ENCODE results near the gene CACTIN.
"Not testable (repeated sequence)": the region's sequence is repeated elsewhere in the genome, so short reads cannot be mapped to it uniquely, and the experiment has no call there.

Gene CACTIN

DNA sequence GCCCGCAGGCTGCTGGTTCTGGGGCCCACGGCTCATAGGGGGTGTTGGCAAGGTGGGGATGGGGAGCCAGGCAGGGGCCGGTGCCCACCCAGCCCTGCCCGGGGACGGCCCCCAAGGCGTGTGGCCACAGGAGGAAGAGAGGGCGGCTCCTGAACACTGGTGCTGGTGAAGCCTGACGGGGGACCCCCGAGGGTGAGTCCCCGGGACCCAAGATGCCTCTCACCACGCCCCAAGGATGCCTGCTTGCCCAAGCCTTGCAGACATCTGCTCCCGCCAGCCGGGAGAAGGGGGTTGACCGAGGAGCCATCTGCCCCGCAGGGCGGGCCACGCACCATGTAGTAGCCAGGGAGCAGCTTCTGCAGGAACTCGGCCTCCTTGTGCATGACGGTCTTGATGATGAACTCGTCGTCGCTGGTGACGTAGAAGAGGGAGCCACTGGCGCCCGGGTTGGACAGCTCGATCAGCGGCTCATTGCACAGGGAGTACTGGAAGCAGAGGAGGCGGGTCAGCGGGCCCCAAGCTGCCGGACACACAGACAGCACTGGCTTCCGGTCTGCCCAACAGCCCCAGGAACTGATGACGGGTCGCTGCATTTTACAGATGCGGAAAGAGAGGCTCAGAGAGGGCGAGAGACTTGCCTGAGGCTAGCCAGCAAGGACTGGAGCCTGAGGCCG lies 29.6 kb upstream of the CACTIN start:
- Mint-ChIP-seq H3K36me3 (peaks cover 8% of the 10 kb centered on the region), H3K9me3 (no peaks in the 10 kb centered on the region), H3K27me3 (no peaks in the 10 kb centered on the region), H3K27ac (no peak overlapping the region), H3K4me1 (no peaks in the 10 kb centered on the region), H3K4me3 (no peak overlapping the region)

DNA sequence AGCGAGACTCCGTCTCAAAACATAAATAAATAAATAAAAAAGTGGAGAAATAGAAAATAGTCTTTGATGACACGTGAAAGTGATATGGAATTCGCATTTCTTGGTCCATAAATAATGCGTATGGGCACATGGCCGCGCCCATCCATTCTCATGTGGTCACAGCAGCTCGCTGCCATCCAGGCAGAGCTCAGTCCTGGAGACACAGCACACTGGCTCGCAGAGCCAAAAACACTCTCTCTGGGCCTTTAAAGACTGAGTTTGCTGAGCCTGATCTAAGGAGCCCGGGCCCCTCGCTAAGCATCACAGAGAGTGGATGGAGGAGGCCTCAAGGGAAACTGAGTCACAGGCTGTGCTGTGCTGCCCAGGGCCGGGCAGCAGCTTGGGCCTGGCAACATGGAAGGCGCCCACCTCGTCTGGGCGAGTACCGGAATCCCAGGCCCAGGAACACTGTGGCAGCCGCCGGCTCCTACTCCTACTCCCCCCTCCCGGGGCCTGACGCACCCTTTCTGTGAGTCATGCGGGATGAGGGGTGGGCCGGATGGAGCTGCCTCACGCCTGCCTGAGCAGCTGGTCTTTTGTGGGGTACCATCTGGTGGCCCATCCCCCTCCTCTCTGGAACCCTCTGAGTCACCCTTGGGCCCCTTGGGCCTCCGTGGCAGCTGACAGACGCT lies 28.9 kb upstream of the CACTIN start:
- Mint-ChIP-seq H3K4me3 (no peak overlapping the region), H3K27ac (no peak overlapping the region), H3K36me3 (peaks cover 8% of the 10 kb centered on the region), H3K4me1 (no peaks in the 10 kb centered on the region), H3K9me3 (no peaks in the 10 kb centered on the region), H3K27me3 (no peaks in the 10 kb centered on the region)

DNA sequence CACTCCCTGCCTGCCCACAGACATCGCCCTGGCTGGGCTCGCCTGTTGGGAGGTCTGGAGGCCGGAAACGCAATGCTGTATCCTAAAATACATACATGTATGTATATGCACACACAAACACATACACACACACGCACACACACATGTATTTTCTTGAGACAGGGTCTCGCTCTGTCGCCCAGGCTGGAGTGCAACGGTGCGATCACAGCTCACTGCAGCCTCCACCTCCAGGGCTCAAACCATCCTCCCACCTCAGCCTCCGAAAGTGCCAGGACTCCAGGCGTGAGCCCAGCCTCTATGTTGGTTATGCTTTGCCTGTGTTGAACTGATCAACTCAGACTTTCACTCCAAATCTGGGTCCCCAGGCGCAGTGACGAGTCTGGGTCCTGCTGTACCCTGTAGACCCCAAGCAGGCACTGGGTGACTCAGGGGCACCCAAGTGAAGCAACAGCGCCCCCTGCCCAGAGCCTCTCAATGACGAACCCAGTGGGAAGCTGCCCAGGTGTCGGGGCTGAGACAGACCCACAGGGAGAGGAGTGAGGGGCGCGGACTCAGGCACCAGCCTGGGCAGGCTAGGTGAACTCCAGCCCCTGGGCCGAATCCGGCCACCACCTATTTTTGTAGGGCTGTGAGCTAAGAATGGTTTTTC lies 27.4 kb upstream of the CACTIN start:
- no peaks in the 10 kb centered on the region for H3K4me1 Mint-ChIP-seq
- H3K27me3 Mint-ChIP-seq, result no peaks in the 10 kb centered on the region
- no peak overlapping the region for H3K27ac Mint-ChIP-seq
- peaks cover 8% of the 10 kb centered on the region for H3K36me3 Mint-ChIP-seq
- H3K4me3 Mint-ChIP-seq, result no peak overlapping the region
- no peaks in the 10 kb centered on the region for H3K9me3 Mint-ChIP-seq

DNA sequence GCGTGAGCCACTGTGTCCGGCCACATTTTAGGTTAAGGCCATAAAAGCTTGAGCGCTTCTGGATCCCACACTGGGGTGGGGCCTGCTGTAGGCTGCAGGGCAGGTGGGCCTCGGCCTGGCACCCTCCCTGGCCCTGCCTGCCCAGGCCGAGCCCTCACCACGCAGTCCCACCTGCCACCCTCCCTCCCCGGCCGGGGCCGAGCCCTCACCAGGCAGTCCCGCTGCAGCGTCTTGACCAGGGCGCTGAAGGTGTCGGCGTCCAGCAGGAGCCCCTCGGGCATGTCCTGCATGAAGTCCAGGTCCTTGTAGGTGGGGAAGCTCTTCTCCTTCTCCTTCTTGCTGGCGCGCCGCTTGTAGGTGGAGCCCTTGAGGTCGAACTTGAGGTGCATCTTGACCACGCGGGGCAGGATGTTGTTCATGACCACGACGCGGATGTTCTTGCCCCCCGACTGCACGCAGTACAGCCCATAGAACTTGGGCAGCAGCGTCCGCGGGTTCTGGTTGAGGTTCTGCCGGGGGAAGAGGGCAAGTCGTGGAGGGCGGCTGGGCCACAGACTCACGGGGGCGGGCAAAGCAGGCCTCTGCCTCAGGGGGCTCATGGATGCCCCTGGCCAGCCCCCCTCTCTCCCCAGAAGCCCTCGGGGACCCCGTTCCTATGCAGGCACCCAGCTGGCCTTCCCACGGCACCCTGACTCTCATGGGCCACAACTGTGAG lies 26.6 kb upstream of the CACTIN start:
- Mint-ChIP-seq H3K36me3 (peaks cover 8% of the 10 kb centered on the region), H3K27ac (no peak overlapping the region)

DNA sequence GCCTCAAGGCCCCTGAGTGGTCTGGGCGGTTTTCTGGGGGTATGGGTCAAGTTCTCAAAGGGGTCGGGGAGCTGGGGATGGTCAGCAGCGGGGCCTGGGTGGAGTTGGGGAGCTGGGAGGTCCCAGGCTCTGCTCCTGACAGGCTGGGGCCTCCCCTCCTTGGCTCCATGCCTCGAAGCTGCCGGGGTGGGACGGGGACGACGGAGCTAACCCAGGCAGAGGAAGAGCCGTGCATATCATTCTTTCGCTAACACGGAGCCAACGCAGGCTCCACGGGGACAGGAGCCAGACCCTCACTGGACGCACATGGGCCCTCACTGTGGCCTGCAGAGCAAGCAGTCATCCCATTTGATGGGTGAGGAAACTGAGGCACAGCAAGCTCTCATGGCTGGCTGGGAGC lies 25.8 kb upstream of the CACTIN start:
- Mint-ChIP-seq H3K9me3 (no peaks in the 10 kb centered on the region), H3K4me1 (no peaks in the 10 kb centered on the region), H3K4me3 (no peak overlapping the region), H3K27ac (no peak overlapping the region), H3K27me3 (no peaks in the 10 kb centered on the region), H3K36me3 (peaks cover 4% of the 10 kb centered on the region)

More for the DNA sequence above, 26.6 kb upstream of the CACTIN start:
- H3K9me3 Mint-ChIP-seq, result no peaks in the 10 kb centered on the region
- H3K4me1 Mint-ChIP-seq, result no peaks in the 10 kb centered on the region
- no peaks in the 10 kb centered on the region for H3K27me3 Mint-ChIP-seq
- H3K4me3 Mint-ChIP-seq, result no peak overlapping the region

DNA sequence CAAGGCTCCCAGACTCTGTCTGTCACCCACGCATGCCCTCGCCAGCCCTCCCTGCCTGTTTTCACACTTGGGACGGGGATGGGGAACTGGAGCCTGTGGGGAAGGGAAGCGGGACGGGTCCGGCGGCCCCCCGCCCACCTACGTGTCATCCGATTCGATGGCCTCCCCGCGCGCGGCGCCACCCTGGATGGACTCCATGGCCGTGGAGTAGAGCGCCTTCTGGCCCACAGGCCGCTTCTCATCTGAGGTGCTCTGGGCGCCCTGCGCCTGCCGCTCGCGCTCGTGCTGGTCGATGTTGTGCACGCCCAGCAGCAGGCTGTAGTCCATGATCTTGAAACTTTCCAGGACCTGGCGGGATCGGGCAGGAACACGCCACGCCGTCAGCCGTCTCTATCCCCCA lies 25.1 kb upstream of the CACTIN start:
- Mint-ChIP-seq H3K4me1 (no peaks in the 10 kb centered on the region), H3K36me3 (no peaks in the 10 kb centered on the region), H3K9me3 (no peaks in the 10 kb centered on the region), H3K4me3 (no peak overlapping the region), H3K27ac (no peak overlapping the region), H3K27me3 (no peaks in the 10 kb centered on the region)

DNA sequence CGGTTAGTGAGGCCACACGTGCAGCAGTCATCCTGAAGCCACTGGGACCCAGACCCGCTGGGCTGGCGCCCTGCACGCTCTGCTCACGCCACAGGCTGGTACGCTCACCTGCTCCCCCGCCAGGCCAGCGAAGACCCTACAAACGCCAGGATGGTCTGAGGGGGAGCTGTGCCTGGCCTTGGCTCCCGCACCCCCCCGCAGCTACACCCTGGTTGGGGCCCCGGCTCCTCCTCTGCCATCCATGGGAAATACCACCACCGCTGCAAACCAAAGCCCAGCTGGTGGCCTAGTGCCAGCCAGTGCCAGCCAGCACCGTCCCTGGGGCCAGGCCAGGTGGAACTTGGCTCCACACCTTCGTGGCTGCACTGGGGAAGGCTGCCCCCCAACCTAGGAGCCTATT lies 23.3 kb upstream of the CACTIN start:
- H3K4me3 Mint-ChIP-seq, result no peak overlapping the region
- H3K27me3 Mint-ChIP-seq, result no peaks in the 10 kb centered on the region
- H3K4me1 Mint-ChIP-seq, result no peaks in the 10 kb centered on the region
- no peaks in the 10 kb centered on the region for H3K36me3 Mint-ChIP-seq
- H3K27ac Mint-ChIP-seq, result no peak overlapping the region
- no peaks in the 10 kb centered on the region for H3K9me3 Mint-ChIP-seq

DNA sequence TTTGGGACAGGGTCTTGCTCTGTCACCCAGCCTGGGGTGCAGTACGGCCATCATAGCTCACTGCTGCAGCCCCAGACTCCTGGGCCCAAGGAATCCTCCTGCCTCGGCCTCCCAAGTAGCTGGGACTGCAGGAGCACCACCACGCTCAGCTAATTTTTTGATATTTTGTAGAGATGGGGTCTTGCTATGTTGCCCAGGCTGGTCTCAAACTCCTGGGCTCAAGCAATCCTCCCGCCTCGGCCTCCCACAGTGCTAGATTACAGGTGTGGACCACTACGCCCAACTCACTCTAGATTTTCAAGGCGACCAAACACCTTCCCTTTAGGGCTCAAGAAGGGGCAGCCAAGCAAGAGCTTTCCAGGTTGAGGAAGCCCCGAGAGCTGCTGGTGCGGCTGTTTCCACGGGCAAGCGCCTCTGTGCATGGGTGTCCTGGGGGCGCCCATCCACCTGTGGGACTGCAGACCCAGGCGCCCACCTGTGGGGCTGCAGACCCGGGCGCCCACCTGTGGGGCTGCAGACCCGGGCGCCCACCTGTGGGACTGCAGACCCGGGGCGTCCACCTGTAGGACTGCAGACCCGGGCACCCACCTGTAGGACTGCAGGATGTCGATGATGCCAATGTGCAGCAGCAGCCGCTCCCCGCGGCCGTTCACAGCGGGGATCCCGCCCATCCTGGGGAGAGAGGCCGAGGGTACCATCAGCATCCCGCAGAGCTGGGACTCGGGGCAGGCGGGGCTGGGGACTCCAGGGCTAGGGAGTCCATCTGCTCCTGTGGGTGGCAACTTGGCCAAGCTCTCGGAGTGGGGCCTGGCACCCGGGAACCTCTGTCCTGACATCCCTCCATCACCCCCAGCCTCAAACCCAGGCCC lies 21.7 kb upstream of the CACTIN start:
- no peaks in the 10 kb centered on the region for H3K36me3 Mint-ChIP-seq
- no peaks in the 10 kb centered on the region for H3K4me1 Mint-ChIP-seq
- no peaks in the 10 kb centered on the region for H3K27me3 Mint-ChIP-seq
- H3K4me3 Mint-ChIP-seq, result no peak overlapping the region
- H3K9me3 Mint-ChIP-seq, result no peaks in the 10 kb centered on the region
- H3K27ac Mint-ChIP-seq, result no peak overlapping the region

DNA sequence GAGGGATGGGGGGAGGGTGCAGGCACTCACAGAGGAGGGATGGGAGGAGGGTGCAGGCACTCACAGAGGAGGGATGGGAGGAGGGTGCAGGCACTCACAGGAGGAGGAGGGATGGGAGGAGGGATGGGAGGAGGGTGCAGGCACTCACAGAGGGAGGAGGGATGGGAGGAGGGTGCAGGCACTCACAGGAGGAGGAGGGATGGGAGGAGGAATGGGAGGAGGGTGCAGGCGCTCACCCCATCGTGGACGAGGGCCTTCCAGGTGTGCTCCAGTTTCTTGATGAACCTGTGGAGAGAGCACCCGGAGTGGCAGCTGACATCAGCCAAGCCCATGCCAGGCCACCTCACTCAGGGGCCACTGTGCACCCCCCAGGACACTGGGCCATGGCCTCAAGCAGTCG lies 20.5 kb upstream of the CACTIN start:
- not testable (repeated sequence) for H3K27me3 Mint-ChIP-seq

DNA sequence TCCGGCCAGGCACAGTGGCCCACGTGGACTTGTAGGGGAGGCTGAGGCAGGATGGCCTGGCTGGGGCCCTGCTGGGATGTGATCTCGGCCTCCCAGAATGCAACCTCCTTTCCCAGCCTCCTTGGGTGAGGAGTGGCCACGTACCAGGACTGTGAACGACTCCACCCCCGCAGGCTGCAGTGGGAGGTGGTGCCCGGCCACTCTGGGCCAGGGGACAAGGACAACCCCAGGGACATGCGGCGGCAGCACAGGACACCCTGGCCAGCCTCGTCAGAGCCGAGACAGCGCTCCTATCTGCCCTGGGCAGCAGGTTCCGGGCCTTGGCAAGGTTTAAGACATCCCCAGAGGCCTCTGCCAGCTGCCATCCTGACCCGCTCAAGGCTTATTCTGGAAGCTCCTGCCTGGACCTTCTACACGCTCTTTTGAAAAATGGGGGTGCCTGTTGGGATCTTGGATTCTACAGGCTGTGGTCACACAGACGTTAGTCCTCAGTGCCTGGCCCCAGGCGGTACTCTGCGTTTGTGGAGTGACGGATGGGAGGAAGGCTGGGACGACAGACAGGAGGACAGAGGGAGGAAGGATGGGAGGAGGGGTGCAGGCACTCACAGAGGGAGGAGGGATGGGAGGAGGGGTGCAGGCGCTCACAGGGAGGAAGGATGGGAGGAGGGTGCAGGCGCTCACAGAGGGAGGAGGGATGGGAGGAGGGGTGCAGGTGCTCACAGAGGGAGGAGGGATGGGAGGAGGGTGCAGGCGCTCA lies 19.9 kb upstream of the CACTIN start:
- no peaks in the 10 kb centered on the region for H3K4me1 Mint-ChIP-seq
- H3K4me3 Mint-ChIP-seq, result no peak overlapping the region
- H3K27me3 Mint-ChIP-seq, result no peaks in the 10 kb centered on the region
- peaks cover 2% of the 10 kb centered on the region for H3K36me3 Mint-ChIP-seq
- no peak overlapping the region for H3K27ac Mint-ChIP-seq
- no peaks in the 10 kb centered on the region for H3K9me3 Mint-ChIP-seq

More for the DNA sequence above, 20.5 kb upstream of the CACTIN start:
- H3K27ac Mint-ChIP-seq, H3K4me1 Mint-ChIP-seq, H3K4me3 Mint-ChIP-seq, H3K36me3 Mint-ChIP-seq, H3K9me3 Mint-ChIP-seq: not testable (repeated sequence)

DNA sequence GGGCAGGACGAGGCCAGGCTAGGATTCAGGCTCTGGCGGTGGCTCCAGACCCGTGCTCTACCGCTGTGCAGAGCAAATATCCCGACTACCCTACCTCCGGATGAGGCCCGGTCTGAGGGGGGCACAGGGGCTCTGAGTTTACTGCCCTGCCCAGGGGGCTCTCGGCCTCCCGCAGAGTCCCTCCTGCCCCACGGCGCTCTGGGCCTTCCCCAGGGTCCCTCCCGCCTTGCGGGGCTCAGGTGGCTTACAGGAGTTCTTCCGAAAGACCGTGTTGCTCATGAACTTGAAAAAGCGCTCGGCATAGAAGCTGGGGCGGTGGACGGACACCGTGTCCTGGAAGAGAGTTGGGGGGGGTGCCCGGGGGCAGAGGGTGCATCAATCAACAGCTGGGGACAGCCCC lies 19.1 kb upstream of the CACTIN start:
- H3K4me3 Mint-ChIP-seq, result no peak overlapping the region

DNA sequence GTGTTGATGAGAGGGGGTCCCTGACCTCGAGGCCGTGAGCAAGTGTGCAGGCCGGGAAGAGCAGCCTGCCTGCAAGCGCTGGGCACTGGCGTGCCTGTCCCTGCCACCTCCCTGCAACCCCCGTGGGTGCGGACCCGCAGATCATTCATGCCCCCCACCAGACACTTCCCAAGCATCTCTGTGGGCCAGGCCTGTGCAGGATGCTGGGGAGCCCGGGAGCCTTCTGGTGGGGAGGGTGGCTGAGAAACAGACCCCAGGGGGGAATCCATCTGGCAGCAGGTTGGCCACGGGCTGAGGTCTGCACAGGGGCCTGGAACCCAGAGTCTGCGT lies 18.4 kb upstream of the CACTIN start:
- H3K9me3 Mint-ChIP-seq, result no peaks in the 10 kb centered on the region
- H3K27me3 Mint-ChIP-seq, result no peaks in the 10 kb centered on the region
- peaks cover 2% of the 10 kb centered on the region for H3K36me3 Mint-ChIP-seq
- H3K4me1 Mint-ChIP-seq, result no peaks in the 10 kb centered on the region
- H3K27ac Mint-ChIP-seq, result no peak overlapping the region
- no peak overlapping the region for H3K4me3 Mint-ChIP-seq

More for the DNA sequence above, 19.1 kb upstream of the CACTIN start:
- Mint-ChIP-seq H3K9me3 (no peaks in the 10 kb centered on the region), H3K4me1 (no peaks in the 10 kb centered on the region), H3K27me3 (no peaks in the 10 kb centered on the region), H3K36me3 (peaks cover 2% of the 10 kb centered on the region), H3K27ac (no peak overlapping the region)

DNA sequence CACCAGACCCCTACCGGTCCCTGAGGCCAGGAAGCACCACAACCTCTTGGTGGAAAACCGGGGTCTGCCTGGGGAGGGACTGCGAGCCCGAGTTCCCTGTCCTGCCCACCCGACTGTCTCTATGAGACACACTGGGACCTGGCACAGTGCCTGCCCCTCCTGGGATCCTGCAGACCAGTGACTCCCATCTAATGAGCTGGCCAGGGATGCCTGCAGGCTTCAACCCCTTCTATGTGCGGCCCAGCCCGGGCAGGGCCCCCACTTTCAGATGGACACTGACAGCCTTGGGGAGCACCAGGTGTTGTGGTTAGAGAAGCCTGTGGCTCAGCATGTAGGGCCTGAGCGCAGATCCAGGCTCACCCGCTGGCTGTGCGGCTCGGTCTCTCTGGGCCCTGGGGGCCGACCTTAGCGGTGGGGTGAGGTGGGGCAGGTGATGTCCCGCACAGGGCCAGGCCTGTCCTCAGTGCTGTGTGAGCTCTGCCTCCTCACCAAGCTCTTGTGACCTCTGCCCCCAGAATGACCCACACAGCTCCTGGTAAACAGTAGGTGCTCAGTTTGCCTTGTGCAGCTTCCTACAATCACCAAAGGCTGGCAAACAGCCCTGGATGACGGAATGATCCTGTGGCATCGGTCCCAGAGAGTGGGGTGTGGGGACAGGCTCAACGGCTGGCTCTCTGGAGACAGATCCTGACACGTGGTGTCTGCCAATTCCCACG lies 17.9 kb upstream of the CACTIN start:
- Mint-ChIP-seq H3K4me3 (no peak overlapping the region), H3K27me3 (no peaks in the 10 kb centered on the region), H3K27ac (no peak overlapping the region), H3K9me3 (no peaks in the 10 kb centered on the region), H3K36me3 (peaks cover 2% of the 10 kb centered on the region), H3K4me1 (no peaks in the 10 kb centered on the region)

DNA sequence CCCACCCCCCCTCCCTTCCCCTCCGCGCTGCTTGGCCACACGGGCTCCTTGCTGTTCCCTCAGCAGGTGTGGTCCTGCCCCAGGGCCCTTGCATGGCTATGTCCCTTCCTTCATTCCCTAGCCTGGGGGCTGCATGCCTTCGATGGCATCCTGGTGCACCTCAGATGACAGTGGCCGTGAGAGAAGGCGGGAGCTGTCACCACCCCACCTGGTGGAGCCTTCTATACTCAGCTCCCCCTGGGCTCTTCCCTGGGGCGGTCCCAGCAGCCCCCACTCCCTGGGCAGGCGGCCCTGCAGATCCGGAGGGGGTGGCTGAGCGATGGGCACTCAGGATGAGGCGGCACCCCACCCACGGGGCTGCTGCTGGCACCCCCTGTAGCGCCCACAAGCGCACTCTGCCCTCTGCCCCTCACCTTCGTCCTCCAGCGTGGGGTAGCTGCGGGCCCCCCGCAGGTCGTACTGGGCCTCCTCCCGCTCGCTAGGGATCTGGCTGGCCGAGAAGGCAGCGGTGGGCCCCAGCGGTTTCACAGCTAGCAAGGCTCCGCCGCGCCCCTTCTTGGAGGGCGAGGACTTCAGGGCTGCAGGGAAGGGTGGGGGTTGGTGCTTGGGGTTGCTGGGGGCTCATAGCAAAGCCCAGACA lies 17.2 kb upstream of the CACTIN start:
- Mint-ChIP-seq H3K9me3 (no peaks in the 10 kb centered on the region), H3K4me1 (no peaks in the 10 kb centered on the region), H3K36me3 (peaks cover 3% of the 10 kb centered on the region), H3K27ac (no peak overlapping the region), H3K27me3 (no peaks in the 10 kb centered on the region), H3K4me3 (no peak overlapping the region)

All from activated naive CD4-positive, alpha-beta T cell treated with anti-CD3 and anti-CD28 coated beads, Interleukin-2, amount 50 U/mL, for 24 hours (primary cell).